Fibroblast of skin of left biceps (primary cell): ENCODE results near the gene NEAT1.

ENCODE experiments used
- DNase-seq, 2 experiments: peaks; one replicate each; pipeline ENCODE4 v3.0.0-alpha.2; 2013; ENCODE audit warnings: low read depth in 2 of 2

Gene NEAT1

DNA sequence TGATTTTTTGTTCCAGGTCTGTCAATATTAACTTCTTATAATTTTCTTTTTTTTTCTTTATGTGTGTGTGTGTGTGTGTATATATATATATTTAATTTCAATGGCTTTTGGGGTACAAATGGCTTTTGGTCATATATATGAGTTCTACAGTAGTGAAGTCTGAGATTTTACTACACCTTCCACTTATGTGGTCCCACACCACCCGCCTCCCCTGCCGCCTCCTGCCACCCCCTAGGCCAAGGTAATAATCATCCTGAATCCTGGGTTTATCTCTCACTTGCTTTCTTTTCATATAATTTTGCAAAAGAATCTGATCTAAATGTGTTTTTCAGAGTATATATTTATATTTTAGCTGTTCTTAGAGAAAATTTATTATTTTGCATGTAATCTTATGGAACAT, 11.1 kb downstream of the NEAT1 start:
- DNase-seq: no peak

DNA sequence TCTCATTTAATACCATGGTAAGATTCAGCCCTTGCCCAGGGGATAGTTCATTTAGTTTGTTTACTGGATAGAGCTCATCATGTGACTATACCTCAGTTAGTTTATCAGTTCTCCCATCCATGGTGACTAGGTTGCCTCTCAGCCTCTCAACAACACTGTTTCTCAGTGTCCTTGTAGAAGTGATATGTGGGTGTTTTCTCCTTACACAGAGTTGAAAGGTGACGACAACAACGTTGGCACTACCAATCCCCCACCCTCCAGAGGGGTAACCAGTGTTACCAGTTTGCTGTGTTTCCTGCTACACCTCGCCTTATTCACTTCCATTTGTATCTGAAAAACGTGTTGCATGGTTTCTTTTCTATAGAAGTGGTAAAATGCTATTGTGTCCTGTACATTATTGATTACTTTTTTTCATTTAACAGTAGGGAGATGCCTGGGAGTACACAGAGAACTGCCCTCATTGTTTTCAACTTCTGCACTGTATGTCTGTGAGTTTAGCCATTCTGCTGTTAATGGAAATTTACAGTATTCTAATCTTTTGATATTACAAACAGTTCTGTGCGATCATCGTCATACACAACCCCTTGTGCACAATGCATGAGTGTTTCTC, 11.6 kb downstream of the NEAT1 start:
- DNase-seq: no peak

DNA sequence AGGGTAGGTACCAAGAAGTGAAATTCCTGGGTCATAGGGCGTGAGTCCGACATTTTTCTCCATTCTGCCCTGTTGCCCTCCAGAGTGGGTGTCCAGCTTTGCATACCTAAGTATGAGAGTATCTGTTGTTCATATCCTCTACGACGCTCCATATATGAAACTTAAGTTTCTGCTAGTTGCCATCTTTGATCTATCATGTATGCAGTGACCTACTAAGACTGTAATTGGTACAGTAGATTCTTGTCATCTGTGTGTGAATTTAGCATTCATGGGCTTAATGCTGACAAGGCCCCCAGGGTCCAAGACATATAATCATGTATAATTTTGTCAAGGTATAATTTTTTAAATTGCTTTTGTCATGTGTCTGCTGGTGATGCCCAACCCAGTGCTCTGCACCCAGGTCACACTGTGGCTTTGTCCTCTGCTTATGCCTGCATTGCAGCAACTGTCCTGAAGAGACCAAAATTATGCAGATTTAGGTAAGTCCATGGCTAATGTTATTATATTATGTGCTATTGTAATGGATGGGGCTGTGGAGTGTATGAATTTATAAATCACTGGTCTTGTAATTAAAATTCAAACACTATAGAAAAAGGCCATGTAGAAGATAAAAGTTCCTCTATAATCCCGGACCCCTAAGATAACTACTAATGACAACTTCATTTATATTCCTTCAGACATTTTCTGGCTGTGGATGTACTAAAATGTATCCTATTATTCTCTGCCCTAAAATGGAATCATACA, 12.2 kb downstream of the NEAT1 start:
- DNase-seq: no peak

DNA sequence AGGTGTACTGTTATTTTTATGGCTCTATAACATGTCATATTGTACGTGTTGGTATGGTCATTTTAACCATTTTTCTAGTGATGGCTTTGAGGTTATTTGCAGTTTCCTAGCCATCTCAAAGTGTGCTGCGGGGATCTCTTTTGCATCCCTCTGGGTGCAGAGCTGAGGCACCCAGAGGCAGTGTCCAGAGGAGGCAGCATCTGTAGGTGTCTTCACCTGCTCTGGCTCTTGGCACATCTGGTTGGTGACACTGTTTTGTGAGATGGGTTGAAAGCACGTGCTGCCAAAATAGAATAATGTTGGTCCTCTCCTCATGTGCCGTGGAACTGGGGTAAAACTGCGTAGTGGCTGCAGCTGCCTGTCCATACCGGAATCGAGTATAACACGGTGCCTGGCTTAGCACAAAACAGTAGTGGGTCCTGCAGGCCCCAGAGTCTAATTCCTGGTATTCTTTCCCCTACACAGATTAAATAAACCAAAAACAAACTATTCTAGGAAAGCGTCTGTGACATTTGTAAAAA, 12.9 kb downstream of the NEAT1 start:
- DNase-seq: no peak

DNA sequence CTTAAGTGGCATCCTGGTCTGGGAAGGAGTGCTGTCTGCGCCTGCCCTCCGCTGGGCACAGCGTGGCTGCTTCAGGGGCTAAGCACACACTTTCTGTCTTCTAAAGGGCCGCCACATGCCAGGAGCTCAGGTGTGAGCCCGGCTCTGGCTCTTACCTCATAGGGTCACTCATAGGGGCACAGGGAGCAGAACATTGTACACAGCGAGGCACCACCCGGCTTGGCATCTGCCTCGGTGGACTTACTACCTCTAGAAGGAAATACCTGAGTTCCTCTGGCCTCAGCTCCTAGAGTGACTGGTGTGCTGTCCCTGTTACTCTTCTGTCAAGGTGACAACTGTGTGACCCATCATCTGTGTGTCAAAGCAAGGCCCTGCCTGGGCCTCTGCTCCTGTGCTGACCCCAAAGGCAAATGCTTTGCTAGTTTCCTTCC, 13.4 kb downstream of the NEAT1 start:
- no peak for DNase-seq

DNA sequence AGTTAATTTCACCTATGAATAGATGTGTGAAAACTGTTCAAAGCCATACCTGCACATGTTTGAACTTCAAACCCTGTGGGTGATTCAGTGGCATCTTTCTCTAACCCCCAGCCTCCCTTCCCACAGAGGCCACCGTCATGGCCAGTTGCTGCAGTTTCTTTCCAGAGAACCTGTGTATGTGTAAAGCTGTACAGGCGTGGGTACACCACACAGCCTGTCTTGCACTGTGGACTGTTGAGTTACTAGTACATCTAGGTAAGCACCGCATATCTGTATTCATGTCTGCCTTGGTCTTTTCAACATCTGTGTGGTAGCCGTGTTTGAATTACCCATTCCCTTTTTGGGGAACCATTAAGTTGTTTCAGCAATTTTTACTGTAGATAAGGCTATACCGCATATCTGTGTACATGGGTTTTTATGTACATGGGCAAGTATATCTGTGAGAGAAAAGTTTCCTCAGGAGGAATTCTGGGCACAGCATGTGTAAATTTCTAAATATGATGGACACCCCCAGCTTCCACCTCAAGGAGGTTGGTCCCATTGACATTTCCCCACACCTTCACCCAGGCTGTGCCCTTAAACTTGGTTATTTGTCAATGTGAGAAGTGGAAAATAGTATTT, 13.9 kb downstream of the NEAT1 start:
- no peak for DNase-seq

DNA sequence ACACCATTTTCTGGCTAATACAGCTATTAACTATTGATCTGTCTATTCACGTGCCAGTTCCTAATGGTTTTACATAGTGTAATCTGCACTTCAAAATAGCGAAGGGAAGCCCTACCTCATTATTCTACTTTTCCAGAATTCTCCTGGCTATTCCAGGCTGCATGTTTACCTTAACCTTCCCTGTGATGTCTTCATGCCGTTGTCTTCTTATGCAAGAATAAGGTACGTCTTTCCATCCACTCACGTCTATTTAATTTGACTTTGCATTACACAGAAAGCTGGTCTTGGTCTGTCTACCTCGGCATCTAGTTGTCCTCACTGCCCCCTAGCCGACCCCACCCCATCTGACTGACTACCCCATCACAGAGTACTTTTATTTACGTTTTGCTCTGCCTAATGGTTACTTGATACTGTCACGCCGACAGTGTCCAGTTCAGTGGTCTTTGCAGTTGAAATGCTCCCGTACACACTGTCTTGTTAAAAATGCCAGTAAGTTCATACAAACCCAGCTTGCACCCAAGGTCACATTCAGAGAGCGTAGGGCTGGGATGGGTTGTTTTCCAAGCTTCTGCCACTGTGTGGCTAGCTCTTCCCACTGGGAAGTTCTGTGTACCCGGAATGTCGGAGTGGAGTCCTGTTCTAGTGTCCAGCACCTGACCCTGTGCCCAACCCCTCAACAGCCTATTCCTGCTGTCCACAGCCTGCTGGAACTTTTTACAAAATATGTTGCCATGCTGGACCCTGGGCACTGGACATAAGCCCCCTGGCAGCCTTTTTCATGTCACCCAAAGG, 15.0 kb downstream of the NEAT1 start:
- DNase-seq: no peak

DNA sequence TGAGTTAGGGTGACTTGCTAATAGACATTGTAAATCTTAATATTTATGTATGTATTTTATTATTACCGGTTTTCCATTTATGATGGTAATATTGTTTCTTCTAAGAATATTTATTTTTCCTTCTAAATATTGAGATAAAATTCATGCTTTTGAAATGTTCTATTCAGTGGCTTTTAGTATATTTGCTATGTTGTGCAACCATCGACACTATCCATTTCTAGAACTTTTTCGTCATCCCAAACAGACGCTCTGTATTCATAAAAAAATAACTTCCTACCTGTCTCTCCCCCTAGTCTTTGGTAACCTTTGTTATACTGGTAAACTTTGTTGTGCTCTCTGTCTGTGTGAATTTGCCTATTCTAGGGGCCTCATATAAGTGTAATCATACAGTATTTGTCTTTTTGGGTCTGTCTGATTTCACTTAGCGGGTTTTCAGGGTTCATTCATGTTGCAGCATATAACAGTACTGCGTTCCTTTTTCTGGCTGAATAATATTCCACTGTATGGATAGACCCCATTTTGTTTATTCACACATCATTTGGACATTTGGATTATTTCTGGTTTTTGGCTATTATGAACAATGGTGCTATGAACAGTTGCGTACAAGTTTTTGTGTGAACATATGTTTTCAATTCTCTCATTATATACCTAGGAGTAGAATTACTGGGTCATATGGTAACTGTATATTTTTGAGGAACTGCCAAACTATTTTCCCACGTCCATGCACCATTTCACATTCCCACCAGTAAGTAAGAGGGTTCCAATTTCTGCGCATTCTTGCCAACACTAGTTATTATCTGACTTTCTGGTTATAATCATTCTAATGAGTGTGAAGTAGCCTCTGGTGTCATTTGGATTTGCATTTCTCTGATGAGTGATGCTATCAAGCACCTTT, 15.9 kb downstream of the NEAT1 start:
- peak in 1 of 2 experiments; percentile 61 for DNase-seq

DNA sequence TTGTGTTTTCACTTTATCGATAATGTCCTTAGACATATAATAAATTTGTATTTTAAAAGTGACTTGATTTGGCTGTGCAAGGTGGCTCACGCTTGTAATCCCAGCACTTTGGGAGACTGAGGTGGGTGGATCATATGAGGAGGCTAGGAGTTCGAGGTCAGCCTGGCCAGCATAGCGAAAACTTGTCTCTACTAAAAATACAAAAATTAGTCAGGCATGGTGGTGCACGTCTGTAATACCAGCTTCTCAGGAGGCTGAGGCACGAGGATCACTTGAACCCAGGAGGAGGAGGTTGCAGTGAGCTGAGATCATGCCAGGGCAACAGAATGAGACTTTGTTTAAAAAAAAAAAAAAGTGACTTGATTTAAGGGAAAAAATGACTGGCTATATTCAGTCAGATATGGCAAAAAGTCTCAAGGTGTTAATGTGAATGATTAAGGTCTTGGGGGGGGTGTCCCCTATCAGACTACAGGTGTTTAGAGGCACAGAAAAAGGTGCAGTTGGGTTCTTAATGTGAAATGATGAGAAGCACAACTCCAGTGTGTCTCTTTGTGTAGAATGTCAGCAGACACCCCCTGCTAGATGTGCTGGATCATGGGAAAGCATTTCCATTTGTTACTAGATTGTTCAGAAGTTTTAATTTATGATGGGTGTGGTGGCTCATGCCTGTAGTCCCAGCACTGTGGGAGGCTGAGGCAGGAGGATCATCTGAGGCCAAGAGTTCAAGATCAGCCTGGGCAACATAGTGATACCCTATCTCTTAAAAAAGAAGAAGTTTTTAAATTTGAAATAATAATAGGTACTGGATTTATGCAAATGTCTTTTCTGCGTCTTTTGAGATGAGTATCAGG, 17.0 kb downstream of the NEAT1 start:
- no peak for DNase-seq

DNA sequence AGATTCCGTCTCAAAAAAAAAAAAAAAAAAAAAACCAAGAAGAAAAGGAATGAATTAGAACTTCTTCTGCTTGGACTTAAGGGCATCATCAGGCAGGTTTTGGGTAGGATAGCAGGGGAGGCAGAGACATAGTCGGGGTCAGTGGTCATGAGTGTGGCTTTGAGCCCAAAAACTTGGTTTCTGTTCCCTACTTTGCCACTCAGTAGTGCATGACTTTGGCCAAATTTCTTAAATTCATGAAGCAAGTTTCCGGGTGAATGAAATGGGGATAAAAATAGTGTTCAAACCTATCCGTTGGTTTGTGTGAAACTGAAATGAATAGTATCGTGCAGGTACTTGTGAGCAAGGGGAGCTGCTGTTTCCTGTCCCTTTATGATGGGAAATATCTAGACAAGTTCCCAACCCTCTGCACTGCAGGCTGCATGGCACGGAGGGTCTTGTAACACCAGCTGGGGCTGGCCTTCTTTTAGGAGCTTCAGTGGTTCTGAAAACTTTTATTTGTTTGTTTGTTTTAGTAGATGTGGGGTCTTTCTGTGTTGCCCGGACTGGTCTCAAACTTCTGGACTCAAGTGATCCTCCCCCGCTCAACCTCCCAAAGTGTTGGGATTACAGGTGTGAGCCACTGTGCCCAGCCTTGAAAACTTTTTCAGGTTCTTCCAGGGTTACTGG, 18.4 kb downstream of the NEAT1 start:
- no peak for DNase-seq

DNA sequence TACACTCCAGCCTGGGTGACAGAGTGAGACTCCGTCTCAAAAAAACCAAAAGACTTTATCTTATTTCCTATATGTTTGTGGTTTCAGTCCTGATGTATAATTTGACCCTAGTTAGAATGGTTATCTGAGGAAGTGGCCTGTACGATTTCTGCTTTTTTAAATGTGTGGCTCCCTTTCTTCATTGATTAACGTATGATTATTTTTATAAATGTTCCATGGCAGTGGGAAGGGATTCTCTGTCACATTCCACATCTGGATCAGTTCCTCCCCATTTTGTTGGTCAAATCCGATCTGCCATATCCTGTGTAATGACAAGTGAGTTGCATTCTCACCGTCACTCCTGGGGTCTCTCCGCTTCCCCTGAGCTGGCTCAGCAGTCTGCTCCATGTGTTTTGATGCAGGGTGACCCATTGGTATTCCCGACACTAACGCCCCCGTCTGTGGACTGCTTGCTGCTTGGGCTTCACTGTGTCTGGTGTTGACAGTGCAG, 20.3 kb downstream of the NEAT1 start:
- no peak for DNase-seq

DNA sequence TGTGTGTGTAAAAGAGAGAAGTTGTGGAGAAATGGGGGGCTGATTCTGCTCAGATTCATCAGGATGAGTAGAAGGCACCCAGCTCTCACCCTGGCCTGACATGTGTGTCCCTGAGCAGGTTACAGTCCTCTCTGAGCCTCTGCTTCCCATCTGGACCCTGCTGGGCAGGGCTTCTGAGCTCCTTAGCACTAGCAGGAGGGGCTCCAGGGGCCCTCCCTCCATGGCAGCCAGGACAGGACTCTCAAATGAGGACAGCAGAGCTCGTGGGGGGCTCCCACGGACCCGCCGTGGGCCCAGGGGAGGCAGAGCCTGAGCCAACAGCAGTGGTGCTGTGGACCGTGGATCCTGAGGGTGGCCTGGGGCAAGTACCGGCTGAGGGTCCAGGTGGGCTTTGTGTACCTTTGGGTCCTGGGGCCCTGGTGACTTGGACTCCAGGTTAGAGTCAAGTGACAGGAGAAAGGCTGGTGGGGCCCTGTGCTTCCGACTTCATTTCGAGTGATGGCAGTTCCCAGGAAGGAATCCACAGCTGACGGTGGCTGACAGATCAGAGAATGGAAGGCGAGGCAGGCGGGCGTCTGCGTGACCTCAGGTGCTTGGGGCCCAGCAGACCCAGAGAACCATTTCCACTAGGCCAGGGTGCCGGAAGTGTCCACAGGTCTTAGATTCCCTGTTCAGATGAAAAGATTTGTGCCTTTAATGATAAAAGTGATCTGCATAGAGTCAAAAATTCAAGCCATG, 21.9 kb downstream of the NEAT1 start:
- no peak for DNase-seq

DNA sequence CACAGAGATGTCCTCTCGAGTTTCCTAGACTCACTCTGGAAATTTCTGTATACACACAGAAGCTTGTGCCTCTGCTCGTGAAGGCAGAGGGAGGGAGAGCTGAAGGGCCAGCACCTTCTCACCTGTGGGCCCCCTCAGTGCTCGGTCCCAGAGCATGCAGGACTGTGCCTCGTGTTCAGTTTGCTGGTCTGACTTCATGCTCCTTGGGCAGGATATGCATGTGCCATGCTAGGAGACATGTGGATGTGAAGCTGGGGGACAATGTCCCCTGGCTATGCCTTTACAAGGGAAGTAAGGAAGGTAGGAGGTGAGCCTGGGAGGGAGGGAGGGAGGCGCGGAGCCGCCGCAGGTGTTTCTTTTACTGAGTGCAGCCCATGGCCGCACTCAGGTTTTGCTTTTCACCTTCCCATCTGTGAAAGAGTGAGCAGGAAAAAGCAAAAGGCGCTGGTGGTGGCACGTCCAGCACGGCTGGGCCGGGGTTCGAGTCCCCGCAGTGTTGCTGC, 22.6 kb downstream of the NEAT1 start:
- no peak for DNase-seq

DNA sequence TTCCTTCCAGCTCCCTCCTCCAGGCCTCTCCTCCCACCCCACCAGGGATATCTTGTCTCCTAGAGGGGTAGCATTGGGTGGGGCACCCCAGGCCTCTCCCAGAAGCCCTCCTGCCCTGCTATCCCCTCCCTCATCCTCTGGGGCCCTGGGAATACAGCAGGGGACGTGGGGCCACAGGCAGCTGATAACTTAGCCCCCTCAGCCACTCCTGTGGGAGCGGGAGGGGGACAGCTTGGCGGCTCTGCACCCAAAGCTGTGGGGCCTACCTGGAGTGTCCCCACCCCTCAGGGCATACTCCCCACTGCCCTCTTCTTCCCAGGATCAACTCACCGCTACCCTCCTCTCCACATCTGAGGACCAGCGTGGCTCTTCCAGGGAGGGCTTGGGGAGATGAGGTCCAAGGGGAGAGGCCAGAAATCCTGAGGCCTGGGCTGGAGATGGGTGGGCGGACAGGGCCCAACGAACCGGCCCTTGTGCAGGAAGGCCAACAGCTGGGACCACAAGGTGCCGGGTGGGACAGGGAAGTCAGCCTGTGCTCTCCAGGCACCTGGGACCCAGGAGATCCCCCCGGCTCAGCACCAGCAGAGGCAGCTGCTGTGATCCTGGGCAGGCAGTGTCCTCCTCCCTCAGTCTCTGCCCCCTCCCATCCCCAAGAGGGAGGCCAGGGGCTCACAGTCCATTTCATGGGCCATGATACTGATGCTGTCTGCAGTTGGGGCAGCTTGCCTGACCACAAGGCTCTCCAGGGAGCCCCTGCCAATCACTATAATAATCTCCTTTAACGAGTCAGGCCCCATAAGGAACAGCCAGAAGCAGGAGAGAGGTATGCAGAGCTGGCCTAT, 23.2 kb downstream of the NEAT1 start:
- DNase-seq: no peak

DNA sequence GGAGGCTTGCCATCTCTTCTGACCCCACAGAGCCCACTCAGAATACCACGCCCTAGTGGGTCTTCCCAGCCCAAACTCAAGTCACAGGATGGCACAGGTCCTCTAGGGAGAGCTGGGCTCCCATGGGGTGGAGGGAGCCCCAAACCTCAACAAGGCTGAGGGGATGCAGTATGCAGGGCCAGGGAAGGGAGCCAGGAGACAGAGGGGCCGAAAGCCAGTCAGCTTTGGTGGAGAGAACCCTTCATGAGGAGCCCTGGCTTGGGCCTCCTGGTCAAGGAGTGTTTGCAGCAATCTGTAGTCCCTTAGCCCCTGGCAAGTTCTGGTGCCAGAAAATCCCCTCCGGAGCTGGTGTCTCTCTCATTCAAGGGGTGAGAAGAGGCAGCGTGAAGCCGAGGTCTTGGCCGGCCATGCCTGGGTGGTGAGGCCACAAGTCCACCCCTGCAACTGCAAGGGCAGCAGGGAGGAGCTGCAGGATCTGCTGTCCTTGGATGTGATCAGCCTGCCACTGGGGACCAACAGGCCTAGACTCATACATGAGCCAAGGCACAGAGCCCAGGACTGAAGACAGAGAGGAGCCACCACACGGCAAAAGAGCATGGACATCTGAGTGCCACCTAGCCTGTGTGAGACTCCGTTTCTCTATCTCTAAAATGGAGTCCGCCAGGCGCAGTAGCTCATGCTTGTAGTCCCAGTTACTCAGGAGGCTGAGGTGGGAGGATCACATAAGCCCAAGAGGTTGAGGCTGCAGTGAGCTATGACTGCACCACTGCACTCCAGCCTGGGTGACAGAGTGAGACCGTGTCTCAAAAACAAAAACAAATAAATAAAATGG, 24.1 kb downstream of the NEAT1 start:
- no peak for DNase-seq

DNA sequence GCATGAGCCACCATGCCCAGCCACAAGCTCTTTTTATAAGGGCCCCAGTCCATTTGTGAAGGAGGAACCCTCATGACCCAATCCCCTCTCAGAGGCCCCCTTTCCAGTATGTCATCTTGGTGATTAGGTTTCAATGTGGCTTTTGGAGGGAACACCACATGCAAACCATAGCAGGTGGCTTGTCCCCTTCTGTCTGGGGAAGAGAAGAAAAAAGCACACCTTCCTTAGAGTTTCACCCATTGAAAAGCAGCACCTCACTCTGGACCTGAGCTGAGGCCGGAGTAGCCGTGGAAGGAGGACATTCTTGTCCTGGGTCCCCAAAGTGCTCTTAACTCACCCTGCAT, 25.4 kb downstream of the NEAT1 start:
- DNase-seq: no peak
